Kidney (tissue), 14 donors: ENCODE data around the gene DST. TPM values are rescaled to one million over a fixed set of nuclear protein-coding genes. Genes with fewer than 3 reads are reported as not detected.
A peak's percentile ranks its signal among the peaks of the same experiment; 100 is the strongest.

Source experiments
- DNase-seq, 5 donors: peaks; one replicate each; pipeline ENCODE4 v3.0.0-alpha.2; 2013 to 2020
- FAIRE-seq: peaks from 2 replicates; lab custom pipeline; 2012; peaks lifted over from hg19 to GRCh38; lab: Jason Lieb, UNC
- H3K27ac ChIP-seq, 2 donors: one replicate each; pipeline ENCODE4 v1.7.0; 2013; ENCODE audit warnings: low read depth in 2 of 2, low read length in 2 of 2, inconsistent platforms in 1 of 2
- H3K27me3 ChIP-seq: one replicate; pipeline ENCODE4 v1.7.1; 2013; ENCODE audit warnings: low read length, inconsistent platforms; ENCODE audit not compliant: control insufficient read depth, insufficient read depth
- H3K36me3 ChIP-seq, 3 donors: one replicate each; pipeline versions ENCODE4 v1.7.0 to v1.7.1; 2013; ENCODE audit warnings: low read length in 3 of 3, control low read depth in 1 of 3, inconsistent platforms in 1 of 3; ENCODE audit not compliant: insufficient read depth in 3 of 3, control insufficient read depth in 2 of 3
- H3K4me1 ChIP-seq, 3 donors: one replicate each; pipeline versions ENCODE4 v1.7.0 to v1.7.1; 2013; ENCODE audit warnings: low read length in 3 of 3, inconsistent platforms in 1 of 3, low read depth in 1 of 3; ENCODE audit not compliant: control insufficient read depth in 2 of 3, insufficient read depth in 2 of 3
- H3K4me3 ChIP-seq, 3 donors: one replicate each; pipeline versions ENCODE4 v1.7.0 to v1.8.1; 2013; ENCODE audit warnings: low read length in 3 of 3, control low read depth in 1 of 3, inconsistent platforms in 1 of 3
- H3K9ac ChIP-seq, 3 donors: one replicate each; pipeline versions ENCODE4 v1.7.0 to v1.7.1; 2013; ENCODE audit warnings: low read length in 3 of 3, control low read depth in 1 of 3, inconsistent platforms in 1 of 3
- H3K9me3 ChIP-seq, 3 donors: one replicate each; pipeline versions ENCODE4 v1.7.0 to v1.7.1; 2013; ENCODE audit warnings: low read length in 3 of 3, control low read depth in 1 of 3, inconsistent platforms in 1 of 3; ENCODE audit not compliant: control insufficient read depth in 2 of 3, insufficient read depth in 1 of 3
- intact Hi-C: fragments of 100-400 bp; cut with DNase I; formaldehyde crosslinking; loops from one replicate; pipeline ENCODE4 v1.11.1; 2022
- polyA plus RNA-seq: library from polyadenylated mRNA; stranded (reverse); fragments of 350-450 nt; fragmentation: Illumina TruSeq; extraction: RNeasy Lipid Tissue Mini Kit (QIAGEN cat#74804); gene quantifications from one replicate; pipeline ENCODE4 v1.2.3, GENCODE V29; 2014; ENCODE audit warnings: low read depth, low replicate concordance; ENCODE audit not compliant: insufficient read depth
- total RNA-seq: library from RNA; stranded (reverse); fragmentation: NEBNext Ultra II Directional; extraction: Animal tissue kit (Norgen Biotek cat#: 25700); gene quantifications from one replicate; pipeline ENCODE4 v1.2.1, GENCODE V29; 2021
- TF ChIP-seq, protein P1 (sequence below): IDR thresholded peaks from 3 replicates; pipeline ENCODE4 v1.5.1; 2012; ENCODE audit warnings: mild to moderate bottlenecking, moderate library complexity, borderline replicate concordance; ENCODE audit not compliant: insufficient read depth; ENCODE audit errors: extremely low read depth
- donor health status: control.
- donor health status: control.
- donor health status: control.
- donor health status: control.
- donor health status: control.
- donor health status: DM: yes; HTN: yes; CAD: no.
- donor health status: Normal renal cell carcinoma (clear cell type).

DST gene
- total and polyA plus RNA-seq, 2 donors from 2014 or later: 68.2 to 259 TPM

DNA sequence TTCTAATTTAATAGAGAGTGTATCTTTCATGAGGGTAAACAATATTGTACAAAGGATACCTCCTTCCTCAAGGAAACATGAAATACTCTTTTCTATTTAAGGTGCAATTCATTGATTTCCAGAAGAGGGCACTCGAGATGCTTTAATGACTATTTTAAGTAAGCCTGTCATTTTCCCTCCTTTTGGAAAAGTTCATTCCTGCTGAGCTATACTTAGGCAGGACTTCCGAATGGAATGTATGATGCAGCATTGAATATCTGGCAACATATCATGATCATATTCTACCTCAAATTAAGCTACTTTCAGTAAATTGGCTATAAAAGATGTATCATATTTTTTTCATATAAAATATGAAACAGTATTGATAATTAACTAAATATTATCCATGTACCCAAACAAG lies 5.0 kb downstream of the DST start:
- peaks cover 2 to 6% (median 5%) of the 10 kb centered on the region in 3 donors for H3K36me3 ChIP-seq

DNA sequence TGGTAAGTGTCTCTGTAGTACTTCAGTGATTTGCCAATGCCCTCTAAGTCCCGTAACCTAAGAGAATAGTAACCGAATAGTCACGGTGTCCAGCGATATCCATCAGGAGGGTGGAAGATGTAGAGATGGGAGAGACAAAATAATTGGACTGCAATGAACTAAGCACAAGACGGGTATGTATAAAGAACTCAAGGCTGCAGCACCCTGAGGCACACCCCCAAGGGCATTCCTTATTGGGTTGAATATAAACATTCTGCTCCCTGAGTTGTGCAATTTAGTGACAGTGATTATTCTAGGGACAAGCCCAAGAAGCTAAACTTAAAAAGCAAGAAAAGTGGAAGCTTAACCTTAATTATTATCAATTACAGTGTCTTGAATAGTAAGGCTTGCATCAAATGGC lies 14.6 kb downstream of the DST start:
- TF ChIP-seq, protein P1, sequence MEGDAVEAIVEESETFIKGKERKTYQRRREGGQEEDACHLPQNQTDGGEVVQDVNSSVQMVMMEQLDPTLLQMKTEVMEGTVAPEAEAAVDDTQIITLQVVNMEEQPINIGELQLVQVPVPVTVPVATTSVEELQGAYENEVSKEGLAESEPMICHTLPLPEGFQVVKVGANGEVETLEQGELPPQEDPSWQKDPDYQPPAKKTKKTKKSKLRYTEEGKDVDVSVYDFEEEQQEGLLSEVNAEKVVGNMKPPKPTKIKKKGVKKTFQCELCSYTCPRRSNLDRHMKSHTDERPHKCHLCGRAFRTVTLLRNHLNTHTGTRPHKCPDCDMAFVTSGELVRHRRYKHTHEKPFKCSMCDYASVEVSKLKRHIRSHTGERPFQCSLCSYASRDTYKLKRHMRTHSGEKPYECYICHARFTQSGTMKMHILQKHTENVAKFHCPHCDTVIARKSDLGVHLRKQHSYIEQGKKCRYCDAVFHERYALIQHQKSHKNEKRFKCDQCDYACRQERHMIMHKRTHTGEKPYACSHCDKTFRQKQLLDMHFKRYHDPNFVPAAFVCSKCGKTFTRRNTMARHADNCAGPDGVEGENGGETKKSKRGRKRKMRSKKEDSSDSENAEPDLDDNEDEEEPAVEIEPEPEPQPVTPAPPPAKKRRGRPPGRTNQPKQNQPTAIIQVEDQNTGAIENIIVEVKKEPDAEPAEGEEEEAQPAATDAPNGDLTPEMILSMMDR: no peak
- H3K4me3 ChIP-seq: no peak overlapping the region
- no peak overlapping the region for H3K27ac ChIP-seq

More for the DNA sequence above, 5.0 kb downstream of the DST start:
- intact Hi-C loops: loop anchor here (10.0 kb wide), 1 partner anchor 57 kb away; no protein-coding TSS in a partner anchor
- TF ChIP-seq, protein P1: peak; percentile 61
- peak; percentile 87 for FAIRE-seq
- Histone ChIP-seq H3K9me3 (no peaks in the 10 kb centered on the region), H3K4me3 (no peak overlapping the region), H3K4me1 (no peaks in the 10 kb centered on the region), H3K27ac (no peak overlapping the region), H3K9ac (no peak overlapping the region), H3K27me3 (no peaks in the 10 kb centered on the region)
- peak in 2 of 5 donors; percentile 58 to 80 for DNase-seq

DNA sequence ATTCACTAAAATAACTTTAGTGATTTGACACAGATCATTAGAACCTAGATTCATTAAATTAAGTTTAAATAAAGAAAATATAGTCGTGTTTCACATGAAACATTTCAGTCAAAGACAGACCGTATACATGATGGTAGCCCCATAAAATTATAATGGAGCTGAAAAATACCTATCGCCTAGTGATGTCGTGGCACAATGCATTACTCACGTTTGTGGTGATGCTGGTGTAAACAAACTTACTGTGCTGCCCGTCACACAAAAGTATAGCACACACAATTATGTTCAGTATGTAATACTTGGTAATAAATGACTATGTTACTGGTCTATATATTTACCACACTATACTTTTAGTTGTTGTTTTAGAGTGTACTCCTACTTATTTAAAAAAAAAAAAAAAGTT lies 17.3 kb downstream of the DST start:
- peaks cover 0 to 2% (median 0%) of the 10 kb centered on the region in 3 donors for H3K36me3 ChIP-seq
- H3K27me3 ChIP-seq: no peaks in the 10 kb centered on the region
- H3K4me3 ChIP-seq: no peak overlapping the region
- FAIRE-seq: no peak
- no peak for DNase-seq
- intact Hi-C loops: no loop called here
- H3K9ac ChIP-seq: no peak overlapping the region
- no peaks in the 10 kb centered on the region for H3K9me3 ChIP-seq
- TF ChIP-seq, protein P1: no peak
- H3K27ac ChIP-seq: no peak overlapping the region
- H3K4me1 ChIP-seq: no peaks in the 10 kb centered on the region

More for the DNA sequence above, 14.6 kb downstream of the DST start:
- H3K36me3 ChIP-seq: peaks cover 0 to 5% (median 0%) of the 10 kb centered on the region in 3 donors
- intact Hi-C loops: no loop called here
- no peaks in the 10 kb centered on the region for H3K4me1 ChIP-seq
- DNase-seq (no peak), FAIRE-seq (no peak)
- H3K9ac ChIP-seq: no peak overlapping the region
- H3K27me3 ChIP-seq: no peaks in the 10 kb centered on the region
- H3K9me3 ChIP-seq: no peaks in the 10 kb centered on the region

DNA sequence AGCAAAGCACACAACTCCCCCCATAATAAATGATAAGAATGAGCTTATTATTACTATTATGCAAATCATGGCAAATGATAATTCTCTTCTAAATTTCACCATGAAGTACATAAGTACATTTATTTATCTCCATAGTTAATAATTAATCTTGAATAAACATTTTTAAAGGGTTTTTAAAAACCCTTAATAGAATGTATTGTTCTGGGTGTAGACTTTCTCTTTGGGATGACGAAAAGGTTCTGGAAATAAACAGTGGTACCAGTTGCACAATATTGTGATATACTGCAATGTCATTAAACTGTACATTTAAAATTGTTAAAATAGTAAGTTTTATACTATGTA lies 18.0 kb downstream of the DST start:
- H3K9me3 ChIP-seq: no peaks in the 10 kb centered on the region
- H3K4me3 ChIP-seq: no peak overlapping the region
- intact Hi-C loops: no loop called here
- H3K9ac ChIP-seq: no peak overlapping the region
- no peaks in the 10 kb centered on the region for H3K27me3 ChIP-seq
- DNase-seq (no peak), FAIRE-seq (no peak)
- TF ChIP-seq, protein P1: no peak
- peaks cover 0 to 9% (median 0%) of the 10 kb centered on the region in 3 donors for H3K36me3 ChIP-seq
- H3K4me1 ChIP-seq: no peaks in the 10 kb centered on the region
- no peak overlapping the region for H3K27ac ChIP-seq
